Measurements from ENCODE around the gene HMX1.

- TF ChIP-seq REST (IDR thresholded peaks at IDR 0.05; ENCODE audit: unreplicated experiment) (no peak), CTCF (conservative IDR thresholded peaks at IDR 0.05; ENCODE audit: low read depth in 2 of 2) (no peak), EZH2 (IDR thresholded peaks at IDR 0.05; ENCODE audit: low read depth, unreplicated experiment) (no peak), EZH2phosphoT487 (IDR thresholded peaks at IDR 0.05; ENCODE audit: unreplicated experiment) (no peak), POLR2AphosphoS5 (IDR thresholded peaks at IDR 0.05; ENCODE audit: low read depth) (no peak), CREB1 (CRISPR knock-in tag; IDR thresholded peaks at IDR 0.05; ENCODE audit: low read depth) (no peak), JUNB (IDR thresholded peaks at IDR 0.05; ENCODE audit: unreplicated experiment) (no peak)
Observed at GRCh38 chr4:8915201-8916200, 43.9 kb upstream of the HMX1 start.
